ENCODE measurements around the gene PIP4K2A.

The PIP4K2A gene

DNA sequence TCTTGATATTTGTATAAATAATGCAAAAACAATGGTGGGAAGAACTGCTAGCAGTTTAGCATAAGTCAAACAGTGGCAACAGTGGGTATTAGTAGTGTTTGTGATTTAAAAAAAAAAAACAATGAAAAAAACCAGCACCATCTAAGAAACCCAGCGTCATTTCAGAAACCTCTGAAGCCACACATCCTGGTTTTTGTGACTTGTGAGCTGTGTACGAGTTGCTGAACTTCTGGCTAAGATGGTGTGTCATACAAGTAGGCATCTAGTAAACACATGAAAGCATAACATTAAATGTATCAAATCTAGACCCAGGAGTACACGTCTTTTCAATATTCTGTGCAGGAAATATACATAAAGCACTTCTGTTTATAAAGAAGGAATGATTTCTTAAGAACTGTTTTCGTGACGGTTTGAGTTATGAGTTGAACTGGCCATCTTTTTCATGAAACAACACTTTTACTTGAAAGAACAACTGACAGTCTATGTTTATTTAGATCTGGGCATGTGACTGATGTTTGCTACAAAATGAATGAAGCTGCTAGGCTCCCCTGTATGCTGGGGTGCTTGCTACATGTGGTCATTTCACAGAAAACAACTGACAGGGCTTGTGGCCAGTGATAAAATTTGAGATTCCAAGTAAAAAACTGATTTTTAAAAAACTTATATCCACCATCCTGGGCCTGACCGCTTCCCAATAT, 143.5 kb downstream of the PIP4K2A start:
- Histone ChIP-seq H3K9ac (ENCODE audit: low read depth, low read length, poor library complexity, severe bottlenecking) (no peak overlapping the region), H3F3A (ENCODE audit: low read depth) (no peaks in the 10 kb centered on the region), H3K4me1 (ENCODE audit: insufficient read depth, low read length, poor library complexity, severe bottlenecking) (peaks cover 54% of the 10 kb centered on the region), H3K9me3 (ENCODE audit: insufficient read depth, low read depth, low read length) (no peaks in the 10 kb centered on the region), H3K4me2 (ENCODE audit: low read depth, low read length, poor library complexity, severe bottlenecking) (no peak overlapping the region), H3K9me2 (replicated peaks; ENCODE audit: low read depth, low read length) (no peaks in the 10 kb centered on the region), H3K36me3 (ENCODE audit: insufficient read depth, low read length) (peaks cover 54% of the 10 kb centered on the region), H3K79me2 (ENCODE audit: insufficient read depth, low read length) (peaks cover 22% of the 10 kb centered on the region), H3K4me3 (ENCODE audit: low read length, poor library complexity, severe bottlenecking) (no peak overlapping the region), H4K20me1 (ENCODE audit: insufficient read depth, low read length, poor library complexity, severe bottlenecking) (no peaks in the 10 kb centered on the region), H2AFZ (ENCODE audit: low read length) (no peak overlapping the region), H3K27me3 (ENCODE audit: insufficient read depth, low read length, poor library complexity, severe bottlenecking) (no peaks in the 10 kb centered on the region)
- TF ChIP-seq, protein P1, sequence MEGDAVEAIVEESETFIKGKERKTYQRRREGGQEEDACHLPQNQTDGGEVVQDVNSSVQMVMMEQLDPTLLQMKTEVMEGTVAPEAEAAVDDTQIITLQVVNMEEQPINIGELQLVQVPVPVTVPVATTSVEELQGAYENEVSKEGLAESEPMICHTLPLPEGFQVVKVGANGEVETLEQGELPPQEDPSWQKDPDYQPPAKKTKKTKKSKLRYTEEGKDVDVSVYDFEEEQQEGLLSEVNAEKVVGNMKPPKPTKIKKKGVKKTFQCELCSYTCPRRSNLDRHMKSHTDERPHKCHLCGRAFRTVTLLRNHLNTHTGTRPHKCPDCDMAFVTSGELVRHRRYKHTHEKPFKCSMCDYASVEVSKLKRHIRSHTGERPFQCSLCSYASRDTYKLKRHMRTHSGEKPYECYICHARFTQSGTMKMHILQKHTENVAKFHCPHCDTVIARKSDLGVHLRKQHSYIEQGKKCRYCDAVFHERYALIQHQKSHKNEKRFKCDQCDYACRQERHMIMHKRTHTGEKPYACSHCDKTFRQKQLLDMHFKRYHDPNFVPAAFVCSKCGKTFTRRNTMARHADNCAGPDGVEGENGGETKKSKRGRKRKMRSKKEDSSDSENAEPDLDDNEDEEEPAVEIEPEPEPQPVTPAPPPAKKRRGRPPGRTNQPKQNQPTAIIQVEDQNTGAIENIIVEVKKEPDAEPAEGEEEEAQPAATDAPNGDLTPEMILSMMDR (conservative IDR thresholded peaks at IDR 0.05; ENCODE audit: low read length): no peak
- TF ChIP-seq EZH2phosphoT487 (IDR thresholded peaks at IDR 0.05; ENCODE audit: borderline replicate concordance): no peak

- Histone ChIP-seq H3F3A (ENCODE audit: low read depth) (no peaks in the 10 kb centered on the region), H3K79me2 (ENCODE audit: insufficient read depth, low read length) (peaks cover 23% of the 10 kb centered on the region), H3K4me1 (ENCODE audit: insufficient read depth, low read length, poor library complexity, severe bottlenecking) (peaks cover 54% of the 10 kb centered on the region), H4K20me1 (ENCODE audit: insufficient read depth, low read length, poor library complexity, severe bottlenecking) (no peaks in the 10 kb centered on the region), H3K9me3 (ENCODE audit: insufficient read depth, low read depth, low read length) (no peaks in the 10 kb centered on the region), H3K4me3 (ENCODE audit: low read length, poor library complexity, severe bottlenecking) (no peak overlapping the region), H3K36me3 (ENCODE audit: insufficient read depth, low read length) (peaks cover 54% of the 10 kb centered on the region), H3K9ac (ENCODE audit: low read depth, low read length, poor library complexity, severe bottlenecking) (no peak overlapping the region), H3K9me2 (replicated peaks; ENCODE audit: low read depth, low read length) (no peaks in the 10 kb centered on the region), H3K27me3 (ENCODE audit: insufficient read depth, low read length, poor library complexity, severe bottlenecking) (no peaks in the 10 kb centered on the region), H2AFZ (ENCODE audit: low read length) (no peak overlapping the region), H3K4me2 (ENCODE audit: low read depth, low read length, poor library complexity, severe bottlenecking) (no peak overlapping the region)
- TF ChIP-seq EZH2phosphoT487 (IDR thresholded peaks at IDR 0.05; ENCODE audit: borderline replicate concordance): no peak
- TF ChIP-seq, protein P1 (conservative IDR thresholded peaks at IDR 0.05; ENCODE audit: low read length): no peak
Measured at GRCh38 chr10:22570234-22570633, 144.1 kb downstream of the PIP4K2A start.

DNA sequence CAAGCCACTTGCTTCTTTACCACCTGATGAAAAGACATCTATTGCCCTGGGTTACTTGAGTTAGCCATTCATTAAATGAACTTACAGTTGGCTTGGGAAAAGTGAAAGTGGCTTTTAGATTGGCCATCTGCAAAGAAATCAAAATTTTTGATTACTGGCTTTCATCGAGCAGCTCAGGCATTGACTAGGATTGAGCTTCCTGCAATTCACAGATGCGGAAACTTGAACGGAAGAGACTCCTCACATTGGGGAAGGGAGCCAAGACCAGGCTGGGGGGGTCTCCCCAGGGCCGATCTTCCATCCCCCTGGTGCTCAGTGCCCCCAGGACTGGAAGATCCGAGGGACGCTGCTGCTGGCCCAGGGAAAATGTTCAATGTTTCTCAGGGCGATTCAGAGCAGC, 145.4 kb downstream of the PIP4K2A start:
- TF ChIP-seq, protein P1 (conservative IDR thresholded peaks at IDR 0.05; ENCODE audit: low read length): no peak
- TF ChIP-seq EZH2phosphoT487 (IDR thresholded peaks at IDR 0.05; ENCODE audit: borderline replicate concordance): no peak
- Histone ChIP-seq H3K27me3 (ENCODE audit: insufficient read depth, low read length, poor library complexity, severe bottlenecking) (no peaks in the 10 kb centered on the region), H3K36me3 (ENCODE audit: insufficient read depth, low read length) (peaks cover 54% of the 10 kb centered on the region), H3K9me2 (replicated peaks; ENCODE audit: low read depth, low read length) (no peaks in the 10 kb centered on the region), H3K79me2 (ENCODE audit: insufficient read depth, low read length) (peaks cover 27% of the 10 kb centered on the region), H2AFZ (ENCODE audit: low read length) (no peak overlapping the region), H3K4me2 (ENCODE audit: low read depth, low read length, poor library complexity, severe bottlenecking) (no peak overlapping the region), H3K4me3 (ENCODE audit: low read length, poor library complexity, severe bottlenecking) (no peak overlapping the region), H4K20me1 (ENCODE audit: insufficient read depth, low read length, poor library complexity, severe bottlenecking) (no peaks in the 10 kb centered on the region), H3K4me1 (ENCODE audit: insufficient read depth, low read length, poor library complexity, severe bottlenecking) (peaks cover 67% of the 10 kb centered on the region), H3F3A (ENCODE audit: low read depth) (peaks cover 7% of the 10 kb centered on the region), H3K9ac (ENCODE audit: low read depth, low read length, poor library complexity, severe bottlenecking) (peak overlapping the region; percentile 42), H3K9me3 (ENCODE audit: insufficient read depth, low read depth, low read length) (no peaks in the 10 kb centered on the region)

All from Loucy (cell line).